Left renal cortex interstitium (tissue), 4 donors: Measurements from ENCODE around the gene NLRP9. TPM values are rescaled to one million over a fixed set of nuclear protein-coding genes. Genes with fewer than 3 reads are reported as not detected.

ENCODE experiments used
- DNase-seq, 4 donors: peaks; one replicate each; pipeline ENCODE4 v3.0.0-alpha.2; 2013; ENCODE audit warnings: low read depth in 4 of 4, low spot score in 2 of 4, missing footprints in 1 of 4
- polyA plus RNA-seq, 4 donors: library from polyadenylated mRNA; unstranded; fragments of 120-200 nt; gene quantifications; one replicate each; pipeline ENCODE4 v1.2.1, GENCODE V29; 2013; ENCODE audit not compliant: insufficient read length in 4 of 4

NLRP9 gene
- polyA plus RNA-seq, 4 donors, result 0.03 to 0.08 TPM; not detected in 2

DNA sequence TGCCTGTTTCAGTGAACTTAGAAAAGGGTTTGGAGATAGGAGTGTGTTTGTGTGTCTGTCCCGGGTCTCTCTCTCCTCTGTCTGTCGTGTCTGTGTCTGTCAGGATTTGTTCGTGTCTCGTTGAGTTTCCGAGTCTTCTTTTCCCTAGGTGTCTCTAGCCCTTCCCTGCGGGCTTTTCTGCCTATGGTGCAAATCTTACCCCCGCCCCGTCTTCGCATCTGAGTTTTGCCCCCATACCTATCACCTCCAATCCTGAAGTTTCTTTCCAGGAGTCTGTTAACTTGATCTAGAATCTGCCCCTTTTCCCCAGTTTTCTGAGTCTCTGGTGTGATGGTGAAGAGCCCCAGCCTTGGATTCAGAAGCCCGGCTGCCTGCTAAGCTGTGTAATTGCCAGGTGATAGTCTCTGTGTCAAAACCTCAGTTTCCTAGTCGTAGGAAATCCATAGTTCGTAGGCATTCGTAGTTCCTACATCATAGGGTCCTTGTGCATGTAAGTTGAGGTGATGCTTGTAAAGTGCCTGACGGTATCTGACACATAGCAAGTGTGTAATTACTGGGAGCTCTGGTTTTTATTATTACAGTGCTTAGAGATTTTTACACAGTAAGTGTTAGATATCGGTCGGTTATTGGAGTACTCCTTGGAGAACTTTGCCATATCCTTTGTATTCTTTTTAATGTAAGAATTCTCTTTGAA, 62.4 kb downstream of the NLRP9 start:
- no peak for DNase-seq

- peak; percentile 56 to 89 (median 82) for DNase-seq
These were observed 63.2 kb downstream of the NLRP9 start, which contains the start of gene EPN1 for GRCh38 chr19:55674841-55675660. EPN1 (plus strand) TSS chr19:55675226; CDS start chr19:55678628, 3,402 bp downstream.

DNA sequence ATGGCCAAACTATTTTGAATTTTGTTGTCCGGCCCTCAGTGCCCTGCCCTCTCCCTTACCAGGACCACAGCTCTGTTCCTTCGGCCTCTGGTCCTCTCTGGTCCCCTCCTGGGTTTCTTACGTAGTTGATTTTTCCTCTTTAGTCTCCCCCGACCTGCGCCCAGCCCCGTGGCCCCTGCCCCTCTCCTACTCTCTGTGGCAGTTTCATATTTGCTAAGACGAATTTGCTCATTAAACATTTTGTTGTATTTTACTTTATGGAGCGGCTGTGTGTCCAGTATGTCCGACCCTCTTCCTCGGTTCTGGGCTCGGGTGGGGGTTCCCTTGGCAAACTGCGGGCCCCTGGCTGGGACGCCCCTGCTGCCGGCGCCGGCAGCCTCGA, 63.8 kb downstream of the NLRP9 start:
- DNase-seq, result no peak

- no peak for DNase-seq
These were observed 64.3 kb downstream of the NLRP9 start for GRCh38 chr19:55673889-55674288.

DNA sequence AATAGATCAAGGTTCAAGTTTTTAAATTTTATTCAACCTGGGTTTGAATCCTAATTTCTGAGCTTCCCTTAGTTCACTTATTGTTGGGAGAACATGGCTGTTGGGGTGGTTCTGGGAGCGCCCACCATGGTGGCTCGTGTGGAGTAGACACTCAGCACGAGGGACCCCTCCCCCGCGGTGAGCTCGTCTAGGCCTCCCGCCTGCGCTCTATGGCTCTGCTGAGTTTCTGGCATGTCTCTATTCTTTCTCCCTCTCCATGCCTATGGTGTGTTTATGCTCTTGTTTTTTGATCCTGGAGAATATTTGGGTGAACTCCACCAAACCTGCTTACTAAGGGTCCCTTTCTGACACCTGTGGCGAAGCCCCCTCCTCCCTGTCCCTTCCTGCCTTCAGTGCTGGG, 64.7 kb downstream of the NLRP9 start:
- no peak for DNase-seq

GRCh38 chr19:55672418-55672817, 65.8 kb downstream of the NLRP9 start:
- DNase-seq, result no peak

DNA sequence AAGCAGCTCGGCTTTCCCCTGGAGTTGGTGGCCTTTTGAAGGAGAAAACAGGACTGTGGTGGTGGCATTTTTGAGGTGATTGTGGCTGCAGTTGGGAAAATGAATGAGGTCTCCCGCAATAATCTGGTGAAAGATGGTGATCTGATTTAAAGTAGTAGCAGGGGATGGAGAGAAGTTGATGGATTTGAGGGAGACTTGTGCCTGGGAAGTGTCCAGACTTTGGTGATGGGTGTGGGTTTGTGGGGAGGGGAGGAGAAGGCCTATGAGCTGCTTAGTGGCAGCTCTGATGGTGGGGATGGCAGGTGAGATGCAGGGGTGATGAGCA, 67.2 kb downstream of the NLRP9 start:
- DNase-seq, result no peak

GRCh38 chr19:55670280-55671053, 67.7 kb downstream of the NLRP9 start:
- DNase-seq, result no peak

DNA sequence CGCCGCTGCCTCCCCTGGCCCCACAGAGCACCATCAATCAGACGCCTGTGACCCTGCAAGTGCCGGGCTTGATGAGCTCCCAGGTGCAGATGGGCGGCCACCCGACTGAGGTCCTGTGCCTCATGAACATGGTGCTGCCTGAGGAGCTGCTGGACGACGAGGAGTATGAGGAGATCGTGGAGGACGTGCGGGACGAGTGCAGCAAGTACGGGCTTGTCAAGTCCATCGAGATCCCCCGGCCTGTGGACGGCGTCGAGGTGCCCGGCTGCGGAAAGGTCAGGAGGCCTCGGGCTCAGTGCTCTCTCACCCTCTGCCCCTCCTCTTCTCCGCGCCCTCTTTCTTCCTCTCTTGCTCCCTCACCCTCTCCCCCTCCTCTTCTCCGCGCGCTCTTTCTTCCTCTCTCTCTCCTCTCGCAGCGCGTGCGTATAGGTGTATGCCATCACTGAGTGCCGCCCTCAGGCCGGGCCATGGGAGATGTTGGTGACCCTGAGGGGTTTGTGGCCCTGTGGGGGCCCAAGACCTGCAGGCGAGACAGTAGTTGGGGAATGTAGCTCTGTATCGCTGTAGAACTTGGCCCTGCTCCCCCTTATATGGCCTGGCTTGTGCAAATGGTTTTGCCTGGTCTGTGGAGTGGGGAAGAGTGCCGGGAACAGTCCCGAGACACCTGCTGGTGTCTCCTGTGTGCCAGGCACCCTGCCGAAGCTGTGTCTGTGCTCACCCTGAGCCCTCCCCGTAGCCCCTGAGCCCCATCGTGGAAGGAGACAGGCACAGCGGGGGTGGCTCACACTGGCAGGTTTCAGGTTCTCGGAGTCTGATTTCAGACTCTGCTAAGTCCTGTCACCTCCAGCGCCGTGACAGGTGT, 68.6 kb downstream of the NLRP9 start:
- DNase-seq, result no peak

DNA sequence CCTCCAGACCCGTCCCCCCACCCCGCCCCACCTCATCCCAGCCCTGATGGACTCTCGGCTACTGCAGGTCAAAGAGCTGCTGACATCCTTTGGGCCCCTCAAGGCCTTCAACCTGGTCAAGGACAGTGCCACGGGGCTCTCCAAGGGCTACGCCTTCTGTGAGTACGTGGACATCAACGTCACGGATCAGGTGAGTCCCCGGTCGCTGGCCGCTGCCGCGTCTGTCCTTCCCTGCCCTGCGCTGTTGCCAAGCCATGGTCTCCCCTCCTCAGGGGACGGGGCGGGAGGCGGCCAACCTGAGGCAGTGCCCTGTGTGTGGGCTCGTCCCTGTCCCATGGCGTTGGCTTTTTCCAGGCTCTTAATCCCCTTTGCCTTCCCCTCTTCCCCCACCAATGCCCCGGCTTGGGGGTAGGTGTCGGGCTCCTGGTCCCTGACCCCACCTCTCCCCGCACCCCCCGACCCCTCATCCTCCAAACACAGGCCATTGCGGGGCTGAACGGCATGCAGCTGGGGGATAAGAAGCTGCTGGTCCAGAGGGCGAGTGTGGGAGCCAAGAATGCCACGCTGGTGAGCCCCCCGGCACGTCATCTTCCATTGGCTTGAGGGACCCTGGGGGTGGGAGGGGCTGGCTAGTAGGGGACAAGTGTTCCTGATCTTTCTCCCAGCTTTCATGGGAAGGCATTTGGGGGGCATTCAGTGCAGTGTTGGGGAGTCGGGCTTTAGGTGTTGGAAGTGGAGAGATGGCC, 69.4 kb downstream of the NLRP9 start:
- DNase-seq, result no peak

- DNase-seq, result no peak
These were observed 70.2 kb downstream of the NLRP9 start for GRCh38 chr19:55667958-55668357.

- DNase-seq, result no peak
These were observed 70.7 kb downstream of the NLRP9 start for GRCh38 chr19:55667511-55667910.

- DNase-seq, result no peak
These were observed 71.2 kb downstream of the NLRP9 start for GRCh38 chr19:55667006-55667381.

- DNase-seq, result no peak
These were observed 71.7 kb downstream of the NLRP9 start for GRCh38 chr19:55666343-55667005.

GRCh38 chr19:55663846-55664536, 74.2 kb downstream of the NLRP9 start:
- no peak for DNase-seq

DNA sequence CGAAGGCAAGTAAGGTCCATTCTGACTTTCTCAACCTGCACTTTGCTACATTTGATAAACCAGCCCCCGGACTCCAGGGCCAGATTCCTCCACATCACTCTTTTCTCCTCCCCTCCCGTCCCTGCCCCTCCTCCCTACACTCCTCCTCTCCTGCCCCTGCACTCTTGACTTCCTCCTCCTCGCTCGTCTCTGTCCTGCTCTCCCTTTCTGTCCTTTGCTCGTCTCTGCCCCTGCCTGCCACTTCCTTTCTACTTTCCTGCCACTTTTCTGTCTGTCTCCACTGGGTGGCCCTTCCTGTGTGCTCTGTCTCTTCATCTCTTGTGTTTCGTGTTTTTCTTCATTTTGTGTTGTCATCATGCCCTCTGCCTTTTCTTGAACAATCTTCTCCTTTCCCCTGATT, 76.4 kb downstream of the NLRP9 start:
- DNase-seq, result no peak

- no peak for DNase-seq
These were observed 77.2 kb downstream of the NLRP9 start for GRCh38 chr19:55660991-55661390.

- no peak for DNase-seq
These were observed 77.8 kb downstream of the NLRP9 start for GRCh38 chr19:55660404-55660803.

GRCh38 chr19:55659822-55660221, 78.4 kb downstream of the NLRP9 start:
- no peak for DNase-seq
